ENCODE measurements around the gene POU6F2. TPM values are rescaled to one million over a fixed set of nuclear protein-coding genes. Genes with fewer than 3 reads are reported as not detected.

The POU6F2 gene
- total RNA-seq, 1 experiment from 2014 or later, result not detected

DNA sequence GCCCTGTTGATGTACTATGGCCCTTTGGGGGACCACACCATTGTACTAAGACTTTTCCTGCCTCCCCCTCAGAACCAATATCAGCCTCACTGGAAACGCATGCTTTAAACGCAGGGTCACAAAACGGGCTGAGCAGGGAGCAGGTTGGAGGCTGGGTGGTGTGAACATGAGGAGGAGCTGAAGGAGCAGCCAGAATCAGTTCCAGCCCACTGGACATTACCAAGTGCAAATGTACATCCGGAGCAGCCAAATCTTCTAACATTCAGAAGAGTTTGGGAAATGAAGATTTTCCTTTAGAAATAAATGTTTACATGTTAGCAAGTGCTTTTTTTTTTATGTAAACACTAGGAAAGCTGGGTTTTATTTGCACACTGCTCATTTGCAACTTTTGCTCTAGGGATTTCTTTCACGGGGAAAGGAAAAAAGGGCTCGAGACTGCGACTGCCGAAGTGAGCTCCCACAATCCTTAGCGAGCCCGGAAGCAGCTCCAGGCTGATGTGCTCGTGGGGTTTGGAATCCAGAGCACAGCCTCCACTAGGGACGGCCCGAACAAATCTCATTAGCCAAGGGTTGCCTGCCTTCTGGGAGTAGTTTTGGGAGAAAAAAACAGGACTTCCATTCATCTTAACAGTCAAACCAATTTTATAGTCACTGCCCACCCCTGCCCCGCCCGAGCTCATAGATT, 480.5 kb downstream of the POU6F2 start:
- H3K9ac ChIP-seq (ENCODE audit: low read length), result no peak overlapping the region
- H3K4me2 ChIP-seq (ENCODE audit: low read length), result no peak overlapping the region
- no peaks in the 10 kb centered on the region for H3K36me3 ChIP-seq (ENCODE audit: low read depth, low read length)
- no TSS peak for BruUV-seq (replicated peaks)
- H3F3A ChIP-seq (ENCODE audit: low read length, unreplicated experiment), result no peaks in the 10 kb centered on the region
- H4K20me1 ChIP-seq (ENCODE audit: low read length), result no peaks in the 10 kb centered on the region
- DNase-seq (no peak), ATAC-seq (no peak)
- H3K4me1 ChIP-seq (ENCODE audit: insufficient read depth, low read length), result no peaks in the 10 kb centered on the region
- H3K4me3 ChIP-seq (ENCODE audit: low read length), result no peak overlapping the region
- peaks cover 62% of the 10 kb centered on the region for H3K27me3 ChIP-seq (ENCODE audit: low read length)
- ChIA-PET POLR2A (ENCODE audit: unreplicated experiment) (interaction anchor here (0.7 kb wide), 1 partner anchor 649 kb away, joined by 3 read pairs; no protein-coding TSS in a partner anchor), CTCF (interaction anchor here (0.6 kb wide), 1 partner anchor 9 kb away, joined by 3 read pairs; no protein-coding TSS in a partner anchor)
- no peaks in the 10 kb centered on the region for H3K9me2 ChIP-seq (replicated peaks; ENCODE audit: low read length)
- H3K27ac ChIP-seq (ENCODE audit: low read length), result no peak overlapping the region
- H2AFZ ChIP-seq (ENCODE audit: low read length), result no peak overlapping the region
- H3K9me3 ChIP-seq (ENCODE audit: low read length), result no peaks in the 10 kb centered on the region
- intact Hi-C loops (cut with micrococcal nuclease), result loop anchor here (5.0 kb wide), 1 partner anchor 64 kb away; no protein-coding TSS in a partner anchor
- TF ChIP-seq, protein P1, sequence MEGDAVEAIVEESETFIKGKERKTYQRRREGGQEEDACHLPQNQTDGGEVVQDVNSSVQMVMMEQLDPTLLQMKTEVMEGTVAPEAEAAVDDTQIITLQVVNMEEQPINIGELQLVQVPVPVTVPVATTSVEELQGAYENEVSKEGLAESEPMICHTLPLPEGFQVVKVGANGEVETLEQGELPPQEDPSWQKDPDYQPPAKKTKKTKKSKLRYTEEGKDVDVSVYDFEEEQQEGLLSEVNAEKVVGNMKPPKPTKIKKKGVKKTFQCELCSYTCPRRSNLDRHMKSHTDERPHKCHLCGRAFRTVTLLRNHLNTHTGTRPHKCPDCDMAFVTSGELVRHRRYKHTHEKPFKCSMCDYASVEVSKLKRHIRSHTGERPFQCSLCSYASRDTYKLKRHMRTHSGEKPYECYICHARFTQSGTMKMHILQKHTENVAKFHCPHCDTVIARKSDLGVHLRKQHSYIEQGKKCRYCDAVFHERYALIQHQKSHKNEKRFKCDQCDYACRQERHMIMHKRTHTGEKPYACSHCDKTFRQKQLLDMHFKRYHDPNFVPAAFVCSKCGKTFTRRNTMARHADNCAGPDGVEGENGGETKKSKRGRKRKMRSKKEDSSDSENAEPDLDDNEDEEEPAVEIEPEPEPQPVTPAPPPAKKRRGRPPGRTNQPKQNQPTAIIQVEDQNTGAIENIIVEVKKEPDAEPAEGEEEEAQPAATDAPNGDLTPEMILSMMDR (conservative IDR thresholded peaks at IDR 0.05; ENCODE audit: low read depth, low read length), result no peak
- TF ChIP-seq EZH2phosphoT487 (IDR thresholded peaks at IDR 0.05; ENCODE audit: borderline replicate concordance, low read length) (no peak), EZH2 (IDR thresholded peaks at IDR 0.05; ENCODE audit: low read length, unreplicated experiment) (no peak)
- no peaks in the 10 kb centered on the region for H3K79me2 ChIP-seq (ENCODE audit: low read length)

- no peaks in the 10 kb centered on the region for H3K36me3 ChIP-seq (ENCODE audit: low read depth, low read length)
- no peak overlapping the region for H2AFZ ChIP-seq (ENCODE audit: low read length)
- H4K20me1 ChIP-seq (ENCODE audit: low read length), result no peaks in the 10 kb centered on the region
- POLR2A ChIA-PET (ENCODE audit: unreplicated experiment), result no interaction called here
- H3K79me2 ChIP-seq (ENCODE audit: low read length), result no peaks in the 10 kb centered on the region
- BruUV-seq (replicated peaks), result no TSS peak
- TF ChIP-seq, protein P1 (conservative IDR thresholded peaks at IDR 0.05; ENCODE audit: low read depth, low read length), result no peak
- TF ChIP-seq EZH2phosphoT487 (IDR thresholded peaks at IDR 0.05; ENCODE audit: borderline replicate concordance, low read length) (no peak), EZH2 (IDR thresholded peaks at IDR 0.05; ENCODE audit: low read length, unreplicated experiment) (no peak)
- no peaks in the 10 kb centered on the region for H3K4me1 ChIP-seq (ENCODE audit: insufficient read depth, low read length)
- H3K9ac ChIP-seq (ENCODE audit: low read length), result no peak overlapping the region
- CTCF ChIA-PET, result interaction anchor here (0.5 kb wide), 2 partner anchors 19 to 660 kb away, joined by 3 to 5 read pairs; no protein-coding TSS in a partner anchor
- peaks cover 77% of the 10 kb centered on the region for H3K27me3 ChIP-seq (ENCODE audit: low read length)
- no peaks in the 10 kb centered on the region for H3F3A ChIP-seq (ENCODE audit: low read length, unreplicated experiment)
- DNase-seq (no peak), ATAC-seq (no peak)
- intact Hi-C loops (cut with micrococcal nuclease), result loop anchor here (5.0 kb wide), 1 partner anchor 63 kb away; no protein-coding TSS in a partner anchor
- no peaks in the 10 kb centered on the region for H3K9me3 ChIP-seq (ENCODE audit: low read length)
- H3K4me2 ChIP-seq (ENCODE audit: low read length), result no peak overlapping the region
- H3K4me3 ChIP-seq (ENCODE audit: low read length), result no peak overlapping the region
- no peaks in the 10 kb centered on the region for H3K9me2 ChIP-seq (replicated peaks; ENCODE audit: low read length)
- no peak overlapping the region for H3K27ac ChIP-seq (ENCODE audit: low read length)
Measured at GRCh38 chr7:39459636-39460035, 481.9 kb downstream of the POU6F2 start.

- no peaks in the 10 kb centered on the region for H3K79me2 ChIP-seq (ENCODE audit: low read length)
- no peak for DNase-seq
- no peaks in the 10 kb centered on the region for H3K36me3 ChIP-seq (ENCODE audit: low read depth, low read length)
- H3K9ac ChIP-seq (ENCODE audit: low read length), result no peak overlapping the region
- peaks cover 78% of the 10 kb centered on the region for H3K27me3 ChIP-seq (ENCODE audit: low read length)
- no peak overlapping the region for H3K4me2 ChIP-seq (ENCODE audit: low read length)
- intact Hi-C loops (cut with micrococcal nuclease), result no loop called here
- no peaks in the 10 kb centered on the region for H3F3A ChIP-seq (ENCODE audit: low read length, unreplicated experiment)
- BruUV-seq (replicated peaks), result no TSS peak
- no peaks in the 10 kb centered on the region for H3K9me2 ChIP-seq (replicated peaks; ENCODE audit: low read length)
- H2AFZ ChIP-seq (ENCODE audit: low read length), result no peak overlapping the region
- no peaks in the 10 kb centered on the region for H3K4me1 ChIP-seq (ENCODE audit: insufficient read depth, low read length)
- H3K27ac ChIP-seq (ENCODE audit: low read length), result no peak overlapping the region
- ChIA-PET POLR2A (ENCODE audit: unreplicated experiment) (no interaction called here), CTCF (no interaction called here)
- no peaks in the 10 kb centered on the region for H4K20me1 ChIP-seq (ENCODE audit: low read length)
- H3K4me3 ChIP-seq (ENCODE audit: low read length), result no peak overlapping the region
- TF ChIP-seq, protein P1 (conservative IDR thresholded peaks at IDR 0.05; ENCODE audit: low read depth, low read length), result no peak
- TF ChIP-seq EZH2 (IDR thresholded peaks at IDR 0.05; ENCODE audit: low read length, unreplicated experiment) (no peak), EZH2phosphoT487 (IDR thresholded peaks at IDR 0.05; ENCODE audit: borderline replicate concordance, low read length) (no peak)
- no peaks in the 10 kb centered on the region for H3K9me3 ChIP-seq (ENCODE audit: low read length)
- no peak for ATAC-seq
Measured at GRCh38 chr7:39460486-39460885, 482.8 kb downstream of the POU6F2 start.

All from PC-3 (cell line).